Measurements from ENCODE around the gene MYO9A.
"Not testable (repeated sequence)": the region's sequence is repeated elsewhere in the genome, so short reads cannot be mapped to it uniquely, and the experiment has no call there.

The MYO9A gene

GRCh38 chr15:72034859-72035650, 82.9 kb downstream of the MYO9A start:
- DNase-seq, result no peak

- DNase-seq, result no peak
These were observed 83.6 kb downstream of the MYO9A start for GRCh38 chr15:72034351-72034750.

- no peak for DNase-seq
These were observed 84.2 kb downstream of the MYO9A start for GRCh38 chr15:72033711-72034110.

- no peak for DNase-seq
These were observed 84.7 kb downstream of the MYO9A start for GRCh38 chr15:72033285-72033684.

GRCh38 chr15:72021604-72022003, 96.3 kb downstream of the MYO9A start:
- DNase-seq, result no peak

GRCh38 chr15:72020799-72021198, 97.2 kb downstream of the MYO9A start:
- DNase-seq, result no peak

- DNase-seq, result not testable (repeated sequence)
These were observed 103.4 kb downstream of the MYO9A start for GRCh38 chr15:72014555-72014954.

GRCh38 chr15:72013703-72014102, 104.2 kb downstream of the MYO9A start:
- no peak for DNase-seq

- no peak for DNase-seq
These were observed 106.5 kb downstream of the MYO9A start for GRCh38 chr15:72011302-72011942.

- DNase-seq, result no peak
These were observed 108.7 kb downstream of the MYO9A start for GRCh38 chr15:72009222-72009621.

GRCh38 chr15:72006382-72006781, 111.6 kb downstream of the MYO9A start:
- DNase-seq, result no peak

GRCh38 chr15:72005483-72005882, 112.5 kb downstream of the MYO9A start:
- DNase-seq, result no peak

- no peak for DNase-seq
These were observed 118.1 kb downstream of the MYO9A start for GRCh38 chr15:71999807-72000206.

- not testable (repeated sequence) for DNase-seq
These were observed 119.2 kb downstream of the MYO9A start for GRCh38 chr15:71998717-71999116.

- no peak for DNase-seq
These were observed 120.3 kb downstream of the MYO9A start for GRCh38 chr15:71997691-71998090.

- DNase-seq, result no peak
These were observed 142.2 kb downstream of the MYO9A start for GRCh38 chr15:71975816-71976150.

GRCh38 chr15:71974211-71974610, 143.7 kb downstream of the MYO9A start:
- DNase-seq, result no peak

GRCh38 chr15:71973366-71973765, 144.6 kb downstream of the MYO9A start:
- no peak for DNase-seq

- DNase-seq, result no peak
These were observed 146.0 kb downstream of the MYO9A start for GRCh38 chr15:71971905-71972304.

GRCh38 chr15:71970435-71970834, 147.5 kb downstream of the MYO9A start:
- no peak for DNase-seq

GRCh38 chr15:71962537-71962936, 155.4 kb downstream of the MYO9A start:
- DNase-seq, result no peak

GRCh38 chr15:71957026-71957425, 160.9 kb downstream of the MYO9A start:
- DNase-seq, result no peak

GRCh38 chr15:71951134-71951533, 166.8 kb downstream of the MYO9A start:
- no peak for DNase-seq

- no peak for DNase-seq
These were observed 172.9 kb downstream of the MYO9A start for GRCh38 chr15:71945012-71945411.

GRCh38 chr15:71943806-71944205, 174.1 kb downstream of the MYO9A start:
- no peak for DNase-seq

Data from COR-L47 (cell line).